Stimulated activated CD4-positive, alpha-beta T cell treated with anti-CD3 and anti-CD28 coated beads, TNF-alpha, amount 100 ng/mL, for 48 hours (primary cell): ENCODE measurements around the gene MX1.

Source experiments
- DNase-seq, 3 donors: peaks; one replicate each; pipeline ENCODE4 v3.0.0-alpha.2; 2020; ENCODE audit warnings: low read depth in 3 of 3

Gene MX1

GRCh38 chr21:41425954-41426675 lies at the start of gene MX1:
TSS of gene MX1 (plus strand) at chr21:41426239. CDS start at chr21:41432071, 5,832 bp downstream.
- DNase-seq, result peak; percentile 58 to 78 (median 75)

GRCh38 chr21:41377715-41378114 lies 48.3 kb upstream of the MX1 start:
- no peak for DNase-seq

GRCh38 chr21:41378849-41379248 lies 47.2 kb upstream of the MX1 start:
- DNase-seq, result no peak

- DNase-seq, result no peak
Measured at GRCh38 chr21:41379901-41380300, 46.1 kb upstream of the MX1 start.

- DNase-seq, result no peak
Measured at GRCh38 chr21:41381731-41382130, 44.3 kb upstream of the MX1 start.

GRCh38 chr21:41387042-41387819 lies 38.8 kb upstream of the MX1 start:
- DNase-seq, result no peak

GRCh38 chr21:41387824-41388223 lies 38.2 kb upstream of the MX1 start:
- no peak for DNase-seq

- DNase-seq, result no peak
Measured at GRCh38 chr21:41388259-41388658, 37.8 kb upstream of the MX1 start.

- no peak for DNase-seq
Measured at GRCh38 chr21:41390043-41390639, 35.9 kb upstream of the MX1 start.

GRCh38 chr21:41393876-41394465 lies 32.1 kb upstream of the MX1 start:
- DNase-seq, result no peak

GRCh38 chr21:41396558-41397075 lies 29.4 kb upstream of the MX1 start:
- no peak for DNase-seq

- no peak for DNase-seq
Measured at GRCh38 chr21:41397471-41397891, 28.6 kb upstream of the MX1 start.

GRCh38 chr21:41398251-41398650 lies 27.8 kb upstream of the MX1 start:
- DNase-seq, result no peak

- no peak for DNase-seq
Measured at GRCh38 chr21:41398831-41399230, 27.2 kb upstream of the MX1 start.

GRCh38 chr21:41399246-41399800 lies 26.7 kb upstream of the MX1 start:
- no peak for DNase-seq

- no peak for DNase-seq
Measured at GRCh38 chr21:41402231-41402630, 23.8 kb upstream of the MX1 start.

- DNase-seq, result no peak
Measured at GRCh38 chr21:41402796-41403195, 23.2 kb upstream of the MX1 start.

GRCh38 chr21:41403331-41403730 lies 22.7 kb upstream of the MX1 start:
- DNase-seq, result no peak

GRCh38 chr21:41403966-41404365 lies 22.1 kb upstream of the MX1 start:
- DNase-seq, result no peak

GRCh38 chr21:41405321-41405720 lies 20.7 kb upstream of the MX1 start:
- DNase-seq, result no peak

GRCh38 chr21:41406340-41406739 lies 19.7 kb upstream of the MX1 start:
- no peak for DNase-seq
